ENCODE measurements around the gene FRMD4A.

GRCh38 chr10:13880760-13881159 is 450.0 kb downstream of the FRMD4A start:
- TF ChIP-seq CTCF (IDR thresholded peaks at IDR 0.05), result no peak
- TF ChIP-seq EP300 (IDR thresholded peaks at IDR 0.05; ENCODE audit: low read depth), result no peak
